ENCODE data around the gene TNFRSF8. TPM values are rescaled to one million over a fixed set of nuclear protein-coding genes. Genes with fewer than 3 reads are reported as not detected.
A peak's percentile ranks its signal among the peaks of the same experiment; 100 is the strongest.

The TNFRSF8 gene
- total RNA-seq, 6 experiments from 2014 or later = 0.07 TPM; not detected in 5

- Mint-ChIP-seq H3K4me1 (ENCODE audit: low read depth) (peaks cover 17% of the 10 kb centered on the region), H3K4me3 (no peak overlapping the region), H3K9me3 (no peaks in the 10 kb centered on the region), H3K27me3 (ENCODE audit: insufficient read depth) (peaks cover 11% of the 10 kb centered on the region), H3K27ac (no peak overlapping the region), H3K36me3 (ENCODE audit: low read depth) (no peaks in the 10 kb centered on the region)
- TF ChIP-seq CTCF (IDR thresholded peaks at IDR 0.05) = no peak
- DNase-seq = no peak
Observed at GRCh38 chr1:12174924-12175810, 112.1 kb downstream of the TNFRSF8 start.

DNA sequence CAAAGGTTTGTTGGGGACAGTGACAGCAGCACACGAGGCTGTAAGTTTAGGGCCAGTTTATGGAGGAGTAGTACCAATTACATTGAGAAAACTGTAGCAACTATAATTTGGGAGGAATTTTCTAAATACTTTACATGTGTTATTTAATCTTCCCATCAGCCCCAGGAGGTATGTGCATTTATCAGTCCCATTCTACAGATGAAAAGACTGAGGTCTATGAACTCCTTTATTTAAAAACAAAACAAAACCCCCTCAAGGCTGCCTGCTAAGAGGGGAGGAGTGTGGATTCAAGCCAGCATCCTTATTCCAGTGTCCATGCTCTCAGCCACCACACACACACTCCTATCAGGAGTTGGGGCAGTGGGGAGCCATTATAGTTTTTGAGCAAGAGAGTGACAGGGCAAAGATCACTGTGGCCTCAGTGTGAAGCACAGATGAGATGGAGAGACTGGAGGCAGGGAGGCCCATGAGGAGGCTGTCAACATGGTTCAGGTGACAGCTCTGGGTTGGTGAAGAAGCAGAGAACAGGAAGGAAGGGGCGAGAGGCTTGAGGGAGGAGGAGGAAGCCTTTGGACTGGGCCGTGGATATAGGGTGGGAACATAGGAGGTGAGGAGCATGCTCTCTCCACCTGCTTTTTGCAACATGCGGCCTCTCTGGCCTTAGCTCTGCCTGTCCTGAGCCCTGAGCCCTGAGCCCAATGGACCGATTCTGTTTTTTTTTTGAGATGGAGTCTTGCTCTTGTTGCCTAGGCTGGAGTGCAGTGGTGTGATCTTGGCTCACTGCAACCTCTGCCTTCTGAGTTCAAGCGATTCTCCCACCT is 113.4 kb downstream of the TNFRSF8 start:
- Mint-ChIP-seq H3K9me3 (no peaks in the 10 kb centered on the region), H3K27me3 (ENCODE audit: insufficient read depth) (peaks cover 8% of the 10 kb centered on the region), H3K27ac (no peak overlapping the region; the same call in 1 of the 2 replicates), H3K36me3 (ENCODE audit: low read depth) (no peaks in the 10 kb centered on the region), H3K4me1 (ENCODE audit: low read depth) (peaks cover 17% of the 10 kb centered on the region), H3K4me3 (no peak overlapping the region)
- no peak for TF ChIP-seq CTCF (IDR thresholded peaks at IDR 0.05)
- DNase-seq = no peak

DNA sequence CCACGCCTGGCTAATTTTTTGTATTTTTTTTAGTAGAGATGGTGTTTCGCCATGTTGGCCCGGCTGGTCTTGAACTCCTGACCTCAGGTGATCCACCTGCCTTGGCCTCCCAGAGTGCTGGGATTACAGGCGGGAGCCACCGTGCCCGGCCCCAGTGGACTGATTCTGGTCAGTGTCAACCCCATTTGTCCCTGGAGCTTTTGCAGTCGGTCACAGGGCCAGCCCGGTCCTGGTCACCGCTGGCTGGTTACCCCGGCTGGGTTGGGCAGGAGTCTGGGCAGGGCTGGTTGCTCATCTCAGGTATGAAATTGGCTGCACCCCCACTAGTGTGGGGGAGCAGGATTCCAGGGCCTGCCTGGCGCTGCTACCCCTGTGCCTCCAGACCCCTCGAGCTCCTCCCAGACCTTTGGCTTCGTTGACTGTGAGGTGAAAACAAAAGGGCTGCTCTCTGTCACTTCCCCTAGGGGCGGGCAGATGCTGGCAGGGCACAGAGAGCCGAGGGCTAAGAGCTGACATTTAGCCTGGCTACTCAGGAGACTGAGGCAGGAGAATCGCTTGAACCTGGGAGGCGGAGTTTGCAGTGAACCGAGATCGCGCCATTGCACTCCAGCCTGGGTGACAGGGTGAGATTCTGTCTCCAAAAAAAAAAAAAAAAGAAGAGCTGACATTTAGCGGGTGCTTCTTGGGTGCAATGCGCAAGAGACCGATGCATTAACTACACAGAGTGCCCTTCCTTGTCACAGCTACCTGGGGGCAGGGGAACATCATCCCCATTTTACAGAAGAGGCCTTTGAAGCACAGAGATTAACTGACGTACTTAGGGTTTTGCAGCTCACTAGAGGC is 114.3 kb downstream of the TNFRSF8 start:
- H3K27ac Mint-ChIP-seq = no peak overlapping the region; the same call in 1 of the 2 replicates
- H3K36me3 Mint-ChIP-seq (ENCODE audit: low read depth) = no peaks in the 10 kb centered on the region
- H3K4me3 Mint-ChIP-seq = no peak overlapping the region
- DNase-seq = no peak
- H3K27me3 Mint-ChIP-seq (ENCODE audit: insufficient read depth) = peaks cover 3% of the 10 kb centered on the region
- H3K4me1 Mint-ChIP-seq (ENCODE audit: low read depth) = peaks cover 17% of the 10 kb centered on the region
- no peaks in the 10 kb centered on the region for H3K9me3 Mint-ChIP-seq
- no peak for TF ChIP-seq CTCF (IDR thresholded peaks at IDR 0.05)

DNA sequence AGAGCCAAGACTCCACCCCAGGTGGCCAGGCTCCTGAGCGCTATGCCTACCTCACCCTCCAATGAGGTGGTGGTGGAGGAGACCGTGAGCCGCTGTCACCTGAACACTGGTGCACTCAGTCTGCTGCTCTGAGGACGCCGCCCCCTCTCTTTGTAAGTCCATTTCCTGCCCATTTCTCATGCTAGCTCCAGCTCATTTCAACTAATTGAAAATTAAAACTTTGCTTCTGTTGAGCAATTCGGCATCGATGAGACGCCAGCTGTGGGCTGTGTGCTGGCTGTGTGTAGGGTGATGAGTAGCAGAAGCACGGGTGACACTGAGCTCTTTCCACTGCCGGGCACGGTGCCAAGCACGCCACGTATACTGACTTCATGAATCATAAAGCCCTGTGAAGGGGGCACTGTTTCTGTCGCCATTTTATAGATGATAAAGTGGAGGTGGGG is 114.9 kb downstream of the TNFRSF8 start:
- H3K27ac Mint-ChIP-seq = peak overlapping the region; percentile 83
- H3K4me3 Mint-ChIP-seq = peak overlapping the region; percentile 46; the same call in 1 of the 2 replicates
- no peaks in the 10 kb centered on the region for H3K9me3 Mint-ChIP-seq
- H3K36me3 Mint-ChIP-seq (ENCODE audit: low read depth) = no peaks in the 10 kb centered on the region
- peaks cover 4% of the 10 kb centered on the region for H3K27me3 Mint-ChIP-seq (ENCODE audit: insufficient read depth)
- DNase-seq = peak; percentile 76
- H3K4me1 Mint-ChIP-seq (ENCODE audit: low read depth) = peaks cover 17% of the 10 kb centered on the region
- TF ChIP-seq CTCF (IDR thresholded peaks at IDR 0.05) = no peak

- TF ChIP-seq CTCF (IDR thresholded peaks at IDR 0.05) = no peak
- H3K27ac Mint-ChIP-seq = peak overlapping the region; percentile 83
- no peak for DNase-seq
- H3K4me1 Mint-ChIP-seq (ENCODE audit: low read depth) = peaks cover 17% of the 10 kb centered on the region
- H3K4me3 Mint-ChIP-seq = peak overlapping the region; percentile 46; the same call in 1 of the 2 replicates
- no peaks in the 10 kb centered on the region for H3K36me3 Mint-ChIP-seq (ENCODE audit: low read depth)
- peaks cover 6% of the 10 kb centered on the region for H3K27me3 Mint-ChIP-seq (ENCODE audit: insufficient read depth)
- H3K9me3 Mint-ChIP-seq = no peaks in the 10 kb centered on the region
Observed at GRCh38 chr1:12178511-12178910, 115.4 kb downstream of the TNFRSF8 start.

Measured in HFFc6 (cell line).